GM12873 (cell line): Measurements from ENCODE around the gene FAU.

ENCODE experiments used
- CTCF ChIP-seq: IDR thresholded peaks from 2 replicates; pipeline ENCODE4 v1.5.1; 2012; ENCODE audit warnings: low read depth, mild to moderate bottlenecking, moderate library complexity, low read length, control low read depth; ENCODE audit not compliant: insufficient read depth; ENCODE audit errors: missing control alignments

Gene FAU

GRCh38 chr11:65163684-65164083 is 41.8 kb upstream of the FAU start:
- TF ChIP-seq CTCF: no peak

DNA sequence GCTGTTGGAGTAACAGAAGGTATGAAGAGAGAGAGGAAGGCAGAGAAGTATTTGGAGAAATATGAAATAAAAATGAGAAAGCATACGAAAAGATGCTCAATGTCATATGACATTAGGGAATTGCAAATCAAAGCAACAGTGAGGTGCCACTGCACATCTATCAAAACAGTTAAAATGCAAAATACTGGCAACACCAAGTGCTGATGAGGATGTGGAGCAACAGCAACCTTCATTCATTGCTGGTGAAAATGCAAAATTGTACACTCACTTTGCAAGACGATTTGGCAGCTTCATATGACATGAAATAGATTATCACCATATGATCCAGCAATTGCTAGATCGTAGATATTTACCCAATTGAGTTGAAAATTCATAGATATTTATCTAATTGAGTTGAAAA is 38.7 kb upstream of the FAU start:
- TF ChIP-seq CTCF: no peak

- no peak for TF ChIP-seq CTCF
Measured at GRCh38 chr11:65159012-65159411, 37.1 kb upstream of the FAU start.

GRCh38 chr11:65157336-65157735 is 35.4 kb upstream of the FAU start:
- TF ChIP-seq CTCF: no peak

DNA sequence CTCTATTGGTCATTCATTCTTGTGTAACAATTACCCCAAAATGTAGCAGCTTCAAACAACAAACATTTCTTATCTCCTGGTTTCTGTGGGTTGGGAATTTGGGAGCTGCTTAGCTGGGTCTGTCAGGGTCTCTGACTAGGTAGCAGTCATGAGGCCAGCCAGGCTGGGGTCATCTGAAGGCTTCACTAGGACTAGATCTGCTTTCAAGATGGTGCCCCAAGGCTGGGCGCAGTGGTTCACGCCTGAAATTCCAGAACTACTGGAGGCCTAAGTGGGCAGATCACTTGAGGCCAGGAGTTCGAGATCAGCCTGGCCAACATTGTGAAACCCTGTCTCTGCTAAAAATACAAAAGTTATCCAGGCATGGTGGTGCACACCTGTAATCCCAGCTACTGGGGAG is 35.0 kb upstream of the FAU start:
- no peak for TF ChIP-seq CTCF

DNA sequence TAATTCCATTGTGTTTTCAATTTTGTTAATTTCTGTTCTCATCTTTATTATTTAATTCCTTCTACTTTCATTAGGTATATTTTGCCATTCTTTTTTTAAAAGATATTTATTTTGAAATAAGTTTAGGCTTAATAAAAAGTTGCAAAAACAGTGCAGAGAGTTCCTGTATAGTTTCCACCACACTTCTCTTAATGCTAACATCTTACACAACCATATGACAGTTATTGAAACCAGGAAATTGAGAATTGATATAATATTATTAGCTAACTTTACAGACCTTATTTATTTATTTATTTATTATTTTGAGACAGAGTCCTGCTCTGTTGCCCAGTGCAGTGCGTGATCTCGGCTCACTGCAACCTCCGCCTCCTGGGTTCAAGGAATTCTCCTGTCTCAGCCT is 34.3 kb upstream of the FAU start:
- TF ChIP-seq CTCF: no peak

DNA sequence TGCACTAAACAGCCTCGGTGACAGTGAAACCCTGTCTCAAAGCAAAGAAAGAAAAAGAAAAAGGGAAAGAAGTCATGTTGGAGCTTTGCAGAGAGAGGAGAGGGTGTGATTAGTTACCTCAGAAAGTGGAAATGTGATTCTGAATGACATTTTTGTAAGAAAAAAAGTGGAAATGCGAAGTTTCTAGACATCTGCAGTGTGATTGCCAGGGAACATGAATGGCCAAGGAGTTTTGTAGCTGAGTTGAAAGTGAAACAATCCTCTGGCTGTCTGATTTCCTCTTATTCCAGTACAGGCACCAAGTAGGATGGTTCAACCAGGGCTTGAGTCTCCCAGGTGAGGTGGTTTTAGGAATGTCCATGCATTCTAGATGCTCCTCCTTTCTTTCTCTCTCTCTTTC is 30.2 kb upstream of the FAU start:
- no peak for TF ChIP-seq CTCF
